DOHH2 (cell line): Measurements from ENCODE around the gene PLA2G10.
"Not testable (repeated sequence)": the region's sequence is repeated elsewhere in the genome, so short reads cannot be mapped to it uniquely, and the experiment has no call there.

Experiments used
- EZH2phosphoT487 ChIP-seq: fragments of 200-600 bp; sonication (generic); IDR thresholded peaks from 2 replicates; pipeline ENCODE4 v1.6.1; 2017; ENCODE audit warnings: borderline replicate concordance, mild to moderate bottlenecking, antibody characterized with exemption, low read length, moderate library complexity, mixed read lengths
- TF ChIP-seq, protein P1 (sequence below): fragments of 200-600 bp; sonication (generic); IDR thresholded peaks from one replicate; pipeline ENCODE4 v1.5.1; 2014; ENCODE audit warnings: antibody characterized with exemption, mild to moderate bottlenecking, low read depth, low read length; ENCODE audit not compliant: poor library complexity, severe bottlenecking

DNA sequence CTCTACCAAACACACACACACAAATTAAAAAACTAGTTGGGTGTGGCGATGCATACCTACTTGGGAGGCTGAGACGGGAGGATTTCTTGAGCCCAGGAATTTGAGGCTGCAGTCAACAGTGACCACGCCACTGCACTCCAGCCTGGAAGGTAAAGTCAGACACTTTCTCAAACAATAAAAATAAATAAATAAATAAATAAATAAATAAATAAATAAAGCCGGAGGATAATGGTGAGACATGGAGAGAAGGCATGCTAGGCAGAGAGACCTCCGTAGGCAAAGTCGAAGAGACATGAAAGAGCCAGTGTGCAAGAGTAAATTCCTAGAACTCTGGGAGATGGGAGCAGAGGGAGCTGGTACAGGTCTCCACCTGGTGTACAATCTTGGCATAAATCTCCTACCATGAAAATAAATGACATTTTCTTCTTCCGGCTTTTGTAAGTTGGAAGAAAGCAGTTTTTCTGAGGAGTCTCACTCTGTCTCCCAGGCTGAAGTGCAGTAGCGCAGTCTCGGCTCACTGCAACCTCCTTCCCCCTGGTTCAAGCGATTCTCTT lies 46.8 kb upstream of the PLA2G10 start:
- TF ChIP-seq, protein P1, sequence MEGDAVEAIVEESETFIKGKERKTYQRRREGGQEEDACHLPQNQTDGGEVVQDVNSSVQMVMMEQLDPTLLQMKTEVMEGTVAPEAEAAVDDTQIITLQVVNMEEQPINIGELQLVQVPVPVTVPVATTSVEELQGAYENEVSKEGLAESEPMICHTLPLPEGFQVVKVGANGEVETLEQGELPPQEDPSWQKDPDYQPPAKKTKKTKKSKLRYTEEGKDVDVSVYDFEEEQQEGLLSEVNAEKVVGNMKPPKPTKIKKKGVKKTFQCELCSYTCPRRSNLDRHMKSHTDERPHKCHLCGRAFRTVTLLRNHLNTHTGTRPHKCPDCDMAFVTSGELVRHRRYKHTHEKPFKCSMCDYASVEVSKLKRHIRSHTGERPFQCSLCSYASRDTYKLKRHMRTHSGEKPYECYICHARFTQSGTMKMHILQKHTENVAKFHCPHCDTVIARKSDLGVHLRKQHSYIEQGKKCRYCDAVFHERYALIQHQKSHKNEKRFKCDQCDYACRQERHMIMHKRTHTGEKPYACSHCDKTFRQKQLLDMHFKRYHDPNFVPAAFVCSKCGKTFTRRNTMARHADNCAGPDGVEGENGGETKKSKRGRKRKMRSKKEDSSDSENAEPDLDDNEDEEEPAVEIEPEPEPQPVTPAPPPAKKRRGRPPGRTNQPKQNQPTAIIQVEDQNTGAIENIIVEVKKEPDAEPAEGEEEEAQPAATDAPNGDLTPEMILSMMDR = not testable (repeated sequence)
- TF ChIP-seq EZH2phosphoT487 = not testable (repeated sequence)
